Adipocyte (in vitro differentiated cells): ENCODE measurements around the gene KCNC3.

Experiments used
- DNase-seq: peaks from one replicate; pipeline ENCODE4 v3.0.0-alpha.2; 2015; ENCODE audit warnings: low read depth
- H3K27me3 ChIP-seq: replicated peaks from 2 replicates; pipeline ENCODE4 v1.7.0; 2013; ENCODE audit warnings: mild to moderate bottlenecking, low read length, moderate library complexity; ENCODE audit not compliant: control insufficient read depth, insufficient read depth
- H3K36me3 ChIP-seq: 2 replicates; pipeline ENCODE4 v1.7.0; 2013; ENCODE audit warnings: low read length, mild to moderate bottlenecking, moderate library complexity; ENCODE audit not compliant: control insufficient read depth, insufficient read depth, severe bottlenecking
- H3K4me1 ChIP-seq: 2 replicates; pipeline ENCODE4 v1.7.0; 2013; ENCODE audit warnings: mild to moderate bottlenecking, low read length, moderate library complexity; ENCODE audit not compliant: control insufficient read depth, insufficient read depth
- H3K4me3 ChIP-seq: 2 replicates; pipeline ENCODE4 v1.7.0; 2013; ENCODE audit warnings: mild to moderate bottlenecking, low read length, moderate library complexity
- H3K9ac ChIP-seq: 2 replicates; pipeline ENCODE4 v1.7.0; 2013; ENCODE audit warnings: mild to moderate bottlenecking, low read length, moderate library complexity
- H3K9me3 ChIP-seq: 2 replicates; pipeline ENCODE4 v1.7.0; 2013; ENCODE audit warnings: mild to moderate bottlenecking, low read length, moderate library complexity; ENCODE audit not compliant: control insufficient read depth

KCNC3 gene

GRCh38 chr19:50280074-50280473 lies 49.1 kb downstream of the KCNC3 start:
- no peaks in the 10 kb centered on the region for H3K4me1 ChIP-seq
- H3K4me3 ChIP-seq: no peak overlapping the region
- no peak overlapping the region for H3K9ac ChIP-seq
- H3K9me3 ChIP-seq: peaks cover under 1% of the 10 kb centered on the region
- no peaks in the 10 kb centered on the region for H3K36me3 ChIP-seq
- peaks cover 13% of the 10 kb centered on the region for H3K27me3 ChIP-seq
- DNase-seq: no peak

- Histone ChIP-seq H3K4me1 (no peaks in the 10 kb centered on the region), H3K4me3 (no peak overlapping the region), H3K9ac (no peak overlapping the region), H3K27me3 (peaks cover 15% of the 10 kb centered on the region), H3K9me3 (no peaks in the 10 kb centered on the region), H3K36me3 (no peaks in the 10 kb centered on the region)
- DNase-seq: no peak
Measured at GRCh38 chr19:50277966-50278580, 51.1 kb downstream of the KCNC3 start.

- Histone ChIP-seq H3K4me1 (no peaks in the 10 kb centered on the region), H3K27me3 (peaks cover 21% of the 10 kb centered on the region), H3K36me3 (no peaks in the 10 kb centered on the region), H3K9ac (no peak overlapping the region), H3K4me3 (no peak overlapping the region), H3K9me3 (no peaks in the 10 kb centered on the region)
- no peak for DNase-seq
Measured at GRCh38 chr19:50276370-50277063, 52.7 kb downstream of the KCNC3 start.

DNA sequence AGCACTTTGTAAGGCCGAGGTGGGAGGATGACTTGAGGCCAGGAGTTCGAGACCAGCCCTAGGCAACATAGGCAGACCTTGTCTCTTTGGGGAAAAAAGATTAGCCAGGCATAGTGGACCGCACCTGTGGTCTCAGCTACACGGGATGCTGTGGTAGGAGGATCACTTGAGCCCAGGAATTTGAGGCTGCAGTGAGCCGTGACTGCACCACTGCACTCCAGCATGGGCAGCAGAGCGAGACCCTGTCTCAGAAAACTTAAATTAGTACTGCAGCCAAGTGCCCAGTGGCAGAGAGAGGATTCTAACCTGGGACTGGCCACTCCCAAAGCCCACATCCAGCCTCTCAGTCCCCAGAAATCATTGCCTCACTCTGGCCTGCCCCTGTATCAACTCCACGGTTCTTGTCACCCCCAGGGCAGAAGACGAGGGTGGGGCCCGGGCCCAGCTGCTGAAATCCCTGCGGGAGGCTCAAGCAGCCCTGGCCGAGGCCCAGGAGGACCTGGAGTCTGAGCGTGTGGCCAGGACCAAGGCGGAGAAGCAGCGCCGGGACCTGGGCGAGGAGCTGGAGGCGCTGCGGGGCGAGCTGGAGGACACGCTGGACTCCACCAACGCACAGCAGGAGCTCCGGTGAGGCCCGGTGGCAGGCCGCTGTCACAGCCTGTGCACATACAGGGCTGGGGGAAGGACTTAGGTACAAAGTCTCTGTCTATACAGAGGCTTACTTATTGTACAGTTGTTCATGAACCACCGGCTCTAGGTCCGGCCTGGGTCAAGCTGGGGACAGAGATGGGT lies 53.4 kb downstream of the KCNC3 start:
- H3K4me3 ChIP-seq: no peak overlapping the region
- peaks cover 22% of the 10 kb centered on the region for H3K27me3 ChIP-seq
- DNase-seq: no peak
- H3K9me3 ChIP-seq: no peaks in the 10 kb centered on the region
- H3K9ac ChIP-seq: no peak overlapping the region
- H3K4me1 ChIP-seq: no peaks in the 10 kb centered on the region
- no peaks in the 10 kb centered on the region for H3K36me3 ChIP-seq

DNA sequence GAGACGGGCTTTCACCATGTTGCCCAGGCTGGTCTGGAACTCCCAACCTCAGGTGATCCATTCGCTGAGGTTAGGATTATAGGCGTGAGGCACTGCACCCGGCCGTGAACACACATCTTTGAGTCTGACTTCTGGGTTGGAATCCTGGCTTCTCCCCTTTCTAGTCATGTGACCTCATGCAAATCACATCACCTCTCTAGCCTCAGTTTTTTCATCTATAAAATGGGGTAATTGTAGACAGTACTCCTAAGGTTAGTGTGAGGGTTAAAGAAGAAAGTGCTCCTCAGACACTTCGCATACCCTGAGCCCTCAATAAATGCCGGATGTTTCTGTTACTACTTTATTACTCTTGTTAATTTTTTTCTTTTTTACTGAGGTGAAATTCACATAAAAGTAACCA lies 55.4 kb downstream of the KCNC3 start:
- H3K36me3 ChIP-seq: no peaks in the 10 kb centered on the region
- peaks cover 17% of the 10 kb centered on the region for H3K27me3 ChIP-seq
- no peaks in the 10 kb centered on the region for H3K9me3 ChIP-seq
- DNase-seq: no peak
- no peak overlapping the region for H3K9ac ChIP-seq
- no peak overlapping the region for H3K4me3 ChIP-seq
- H3K4me1 ChIP-seq: no peaks in the 10 kb centered on the region

DNA sequence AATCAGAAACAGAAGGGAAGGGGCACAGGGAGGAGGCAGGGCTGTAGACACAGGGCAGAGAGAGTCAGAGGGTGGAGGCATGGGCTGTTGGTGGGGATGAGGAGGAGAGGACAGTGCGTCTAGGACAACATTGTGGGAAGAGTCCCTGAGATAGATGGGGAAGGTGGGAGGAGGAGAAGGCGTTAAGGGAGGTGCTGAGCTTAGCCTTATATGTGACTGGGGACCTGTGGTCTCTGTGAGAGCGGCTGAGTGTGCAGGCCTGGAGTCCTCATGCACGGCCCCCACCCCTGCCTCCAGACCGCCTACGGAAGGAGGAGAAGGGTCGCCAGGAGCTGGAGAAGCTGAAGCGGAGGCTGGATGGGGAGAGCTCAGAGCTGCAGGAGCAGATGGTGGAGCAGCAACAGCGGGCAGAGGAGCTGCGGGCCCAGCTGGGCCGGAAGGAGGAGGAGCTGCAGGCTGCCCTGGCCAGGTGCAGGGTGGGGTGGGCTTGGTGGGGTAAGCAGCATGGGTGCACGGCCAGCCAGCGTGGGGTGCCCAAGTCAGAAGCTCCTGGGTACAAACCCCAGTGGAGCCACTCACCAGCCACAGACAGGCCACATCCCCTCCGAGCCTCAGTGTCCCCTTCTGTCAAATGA lies 56.8 kb downstream of the KCNC3 start:
- no peak for DNase-seq
- H3K36me3 ChIP-seq: no peaks in the 10 kb centered on the region
- peaks cover 17% of the 10 kb centered on the region for H3K27me3 ChIP-seq
- no peak overlapping the region for H3K4me3 ChIP-seq
- no peaks in the 10 kb centered on the region for H3K4me1 ChIP-seq
- no peak overlapping the region for H3K9ac ChIP-seq
- H3K9me3 ChIP-seq: no peaks in the 10 kb centered on the region

- no peaks in the 10 kb centered on the region for H3K36me3 ChIP-seq
- no peak overlapping the region for H3K9ac ChIP-seq
- no peaks in the 10 kb centered on the region for H3K9me3 ChIP-seq
- H3K27me3 ChIP-seq: peaks cover 8% of the 10 kb centered on the region
- no peak for DNase-seq
- no peak overlapping the region for H3K4me3 ChIP-seq
- H3K4me1 ChIP-seq: no peaks in the 10 kb centered on the region
Measured at GRCh38 chr19:50269653-50270052, 59.5 kb downstream of the KCNC3 start.

DNA sequence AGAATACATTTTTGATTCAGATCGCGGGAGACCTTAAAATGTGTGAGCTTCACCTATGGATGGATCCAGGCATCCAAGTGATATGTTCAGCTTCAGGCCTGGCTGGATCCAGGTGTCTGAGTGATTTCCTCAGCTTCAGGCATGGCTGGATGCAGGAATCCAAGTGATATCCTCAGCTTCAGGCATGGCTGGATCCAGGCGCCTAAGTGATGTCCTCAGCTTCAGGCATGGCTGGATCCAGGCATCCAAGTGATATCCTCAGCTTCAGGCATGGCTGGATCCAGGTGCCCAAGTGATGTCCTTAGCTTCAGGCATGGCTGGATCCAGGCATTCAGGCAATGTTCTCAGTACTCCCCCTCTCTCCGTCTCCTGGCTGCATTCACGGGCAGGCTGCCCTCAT lies 60.7 kb downstream of the KCNC3 start:
- Histone ChIP-seq H3K9me3 (no peaks in the 10 kb centered on the region), H3K4me3 (no peak overlapping the region), H3K4me1 (no peaks in the 10 kb centered on the region), H3K36me3 (no peaks in the 10 kb centered on the region), H3K9ac (no peak overlapping the region), H3K27me3 (peaks cover 8% of the 10 kb centered on the region)
- no peak for DNase-seq

DNA sequence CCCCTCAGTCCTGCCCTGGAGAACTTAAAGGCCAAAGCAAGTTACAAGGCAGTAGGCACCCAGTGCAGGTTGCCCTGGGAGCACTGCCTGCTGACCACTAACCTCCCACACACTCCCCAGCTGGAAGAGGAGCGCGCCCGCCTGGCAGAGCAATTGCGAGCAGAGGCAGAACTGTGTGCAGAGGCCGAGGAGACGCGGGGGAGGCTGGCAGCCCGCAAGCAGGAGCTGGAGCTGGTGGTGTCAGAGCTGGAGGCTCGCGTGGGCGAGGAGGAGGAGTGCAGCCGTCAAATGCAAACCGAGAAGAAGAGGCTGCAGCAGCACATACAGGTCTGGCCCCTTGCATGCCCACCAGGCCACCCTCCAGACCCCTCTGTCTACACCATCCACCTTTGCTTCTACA lies 61.1 kb downstream of the KCNC3 start:
- H3K4me3 ChIP-seq: no peak overlapping the region
- H3K27me3 ChIP-seq: peaks cover 8% of the 10 kb centered on the region
- no peak for DNase-seq
- no peaks in the 10 kb centered on the region for H3K36me3 ChIP-seq
- H3K4me1 ChIP-seq: no peaks in the 10 kb centered on the region
- H3K9ac ChIP-seq: no peak overlapping the region
- no peaks in the 10 kb centered on the region for H3K9me3 ChIP-seq

GRCh38 chr19:50266896-50267295 lies 62.3 kb downstream of the KCNC3 start:
- Histone ChIP-seq H3K4me3 (no peak overlapping the region), H3K9ac (no peak overlapping the region), H3K4me1 (no peaks in the 10 kb centered on the region), H3K27me3 (peaks cover 5% of the 10 kb centered on the region), H3K9me3 (no peaks in the 10 kb centered on the region), H3K36me3 (no peaks in the 10 kb centered on the region)
- no peak for DNase-seq

- Histone ChIP-seq H3K36me3 (no peaks in the 10 kb centered on the region), H3K4me3 (no peak overlapping the region), H3K9ac (no peak overlapping the region), H3K27me3 (no peaks in the 10 kb centered on the region), H3K4me1 (no peaks in the 10 kb centered on the region), H3K9me3 (no peaks in the 10 kb centered on the region)
- DNase-seq: no peak
Measured at GRCh38 chr19:50266041-50266440, 63.1 kb downstream of the KCNC3 start.
